Limb (tissue), 2 donors: ENCODE results near the gene ANKS1B.
"Not testable (repeated sequence)": the region's sequence is repeated elsewhere in the genome, so short reads cannot be mapped to it uniquely, and the experiment has no call there.

Experiments
- DNase-seq, 2 donors: peaks; one replicate each; pipeline ENCODE4 v3.0.0-alpha.2; 2016; ENCODE audit errors: extremely low spot score in 2 of 2

ANKS1B gene

DNA sequence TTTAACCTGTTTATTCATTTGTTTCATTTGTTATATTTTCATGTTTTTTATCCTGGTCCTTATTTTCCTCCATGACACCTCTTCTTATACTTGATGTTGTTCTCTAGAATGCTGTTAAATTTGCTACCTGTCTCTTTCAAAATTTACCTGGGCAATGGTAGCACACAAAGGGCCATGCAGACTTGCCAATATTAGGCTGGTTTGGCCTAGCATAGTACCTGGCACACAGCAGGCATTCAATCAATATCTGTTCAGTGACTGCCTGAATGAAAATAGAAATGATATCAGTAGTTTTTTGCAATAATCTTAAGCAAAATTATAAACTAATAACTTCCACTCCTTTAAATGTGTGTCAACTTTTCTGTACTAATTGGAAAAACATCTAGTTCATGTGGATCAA is 1014.5 kb downstream of the ANKS1B start:
- no peak for DNase-seq

DNA sequence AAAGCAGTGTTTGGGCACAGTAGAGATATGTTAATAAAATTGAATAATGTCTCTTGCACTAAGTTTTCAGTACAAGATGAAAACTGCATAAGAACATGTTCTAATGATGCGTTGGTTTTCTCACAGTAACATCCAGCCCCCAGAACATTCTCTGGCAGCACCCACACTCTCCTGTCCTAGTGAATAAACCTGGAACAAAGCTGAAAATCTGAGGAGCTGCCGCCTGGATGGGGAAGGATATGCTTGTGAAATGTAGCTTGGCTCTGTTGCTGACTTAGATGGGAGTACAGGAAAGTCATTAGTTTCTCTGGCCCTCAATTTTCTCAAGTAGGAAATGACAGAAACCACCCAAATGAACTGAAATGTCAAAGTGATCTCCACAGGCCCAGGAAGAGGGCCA is 1015.8 kb downstream of the ANKS1B start:
- DNase-seq = no peak

DNA sequence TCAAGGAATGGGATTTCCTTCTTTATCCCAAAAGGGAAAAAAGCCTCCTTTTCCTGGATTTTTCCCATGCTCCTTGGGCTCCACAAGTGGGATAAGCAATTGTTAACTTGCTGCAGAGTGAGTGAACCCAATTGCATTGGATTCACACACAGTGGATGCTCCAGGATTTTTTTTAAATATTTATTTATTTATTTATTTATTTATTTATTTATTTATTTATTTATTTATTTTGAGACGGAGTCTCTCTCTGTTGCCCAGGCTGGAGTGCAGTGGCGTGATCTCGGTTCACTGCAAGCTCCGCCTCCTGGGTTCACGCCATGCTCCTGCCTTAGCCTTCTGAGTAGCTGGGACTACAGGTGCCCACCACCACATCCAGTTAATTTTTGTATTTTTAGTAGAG is 1027.6 kb downstream of the ANKS1B start:
- DNase-seq = not testable (repeated sequence)

DNA sequence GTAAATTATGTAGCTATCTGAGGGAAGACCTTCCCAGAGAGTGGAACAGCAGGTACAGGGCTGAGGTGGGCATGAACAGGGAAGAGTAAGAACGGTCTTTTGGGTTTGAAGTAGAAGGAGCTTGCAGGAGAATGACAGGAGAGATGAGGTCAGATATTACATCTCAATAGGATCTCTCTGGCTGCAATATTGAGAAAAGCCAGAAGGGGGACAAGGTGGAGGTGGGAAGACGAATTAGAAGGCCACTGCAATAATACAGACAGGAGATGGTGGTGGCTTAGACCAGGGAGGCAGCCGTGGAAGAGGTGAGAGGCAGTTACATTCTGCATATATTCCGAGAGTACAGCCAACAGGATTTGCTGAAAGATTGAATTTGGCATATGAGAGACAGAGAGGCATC is 1029.5 kb downstream of the ANKS1B start:
- DNase-seq = no peak

DNA sequence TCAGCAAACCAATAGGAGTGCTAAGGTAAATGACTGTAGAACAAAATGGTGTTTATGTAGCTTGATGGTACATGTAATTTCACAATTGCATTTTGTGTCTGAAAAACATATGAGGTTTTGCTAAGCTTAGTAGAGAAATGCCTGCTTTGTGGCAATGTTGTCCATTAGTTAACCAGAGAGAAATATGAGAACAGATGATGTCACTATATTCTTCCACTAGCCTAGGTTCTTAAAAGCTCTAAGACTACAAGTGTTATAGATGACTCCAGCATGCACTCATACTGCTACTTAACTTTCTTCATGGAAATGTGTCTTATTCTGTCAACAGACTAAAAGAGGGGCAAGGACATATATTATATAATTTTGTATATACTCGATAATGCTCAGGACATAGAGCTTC is 1030.2 kb downstream of the ANKS1B start:
- DNase-seq = no peak

DNA sequence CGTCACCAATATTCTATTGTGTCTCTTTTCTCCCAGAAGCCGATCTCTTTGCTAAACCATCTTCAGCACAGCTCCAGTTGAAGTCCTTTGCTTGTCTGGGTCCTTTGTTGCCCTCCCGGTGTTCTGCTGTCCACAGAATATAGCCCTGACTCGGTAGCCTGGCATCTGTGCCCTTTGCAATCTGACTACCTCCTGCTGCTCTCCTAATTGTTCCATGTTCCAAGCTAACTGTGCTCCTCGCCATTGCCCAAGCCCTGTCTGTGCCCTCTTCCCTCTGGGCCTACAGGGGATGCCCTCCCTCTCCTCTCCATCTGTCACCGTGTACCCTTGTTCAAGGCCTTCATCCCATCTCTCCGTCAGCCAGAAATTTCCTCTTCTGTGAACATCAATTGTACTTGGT is 1033.3 kb downstream of the ANKS1B start:
- DNase-seq = no peak

DNA sequence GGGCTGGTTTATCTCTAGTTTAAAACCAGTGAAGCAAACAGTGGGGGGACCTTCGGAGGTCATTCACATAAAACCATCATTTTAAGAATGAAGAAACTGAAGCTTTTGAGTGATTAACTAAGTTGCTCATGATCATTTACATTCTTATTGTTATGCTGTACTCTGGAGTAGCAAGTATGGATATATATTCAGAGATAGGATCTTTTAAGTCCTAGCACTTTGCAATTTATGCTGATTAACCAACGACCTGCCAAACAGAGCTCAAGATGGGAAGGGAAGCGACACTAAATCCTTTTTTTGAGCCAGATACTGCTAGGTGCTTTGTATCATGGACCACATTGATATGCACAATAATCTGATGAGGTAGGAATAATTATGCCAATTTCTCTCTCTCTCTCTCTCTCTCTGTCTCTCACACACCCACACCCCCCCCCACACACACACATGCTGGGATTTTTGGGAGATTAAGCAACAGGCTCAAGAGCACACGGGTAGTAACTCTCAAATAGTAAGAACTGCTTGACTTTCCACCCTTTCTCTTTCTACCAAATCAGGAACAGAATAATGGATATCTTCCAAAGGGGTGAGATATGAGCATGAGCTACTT is 1036.3 kb downstream of the ANKS1B start:
- DNase-seq = no peak

DNA sequence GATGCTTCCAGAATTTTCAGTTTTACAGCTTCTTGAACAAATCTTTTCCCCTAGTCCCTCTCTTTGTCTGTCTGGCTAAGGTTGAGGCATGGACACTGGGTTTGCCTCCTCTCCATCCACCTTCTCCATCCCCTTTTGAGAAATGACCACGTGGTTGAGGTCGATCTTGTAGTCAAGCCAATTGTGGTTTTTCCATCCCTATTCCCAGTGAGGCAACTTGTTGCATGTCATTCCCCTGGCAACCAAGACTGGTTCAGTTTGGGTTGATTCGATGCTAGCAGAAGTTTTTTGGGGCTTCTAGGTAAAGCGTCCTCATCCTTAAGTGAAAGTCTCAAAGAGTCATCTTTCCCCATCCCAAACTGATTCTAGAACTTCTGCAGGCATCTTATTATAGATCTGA is 1038.9 kb downstream of the ANKS1B start:
- DNase-seq = no peak

DNA sequence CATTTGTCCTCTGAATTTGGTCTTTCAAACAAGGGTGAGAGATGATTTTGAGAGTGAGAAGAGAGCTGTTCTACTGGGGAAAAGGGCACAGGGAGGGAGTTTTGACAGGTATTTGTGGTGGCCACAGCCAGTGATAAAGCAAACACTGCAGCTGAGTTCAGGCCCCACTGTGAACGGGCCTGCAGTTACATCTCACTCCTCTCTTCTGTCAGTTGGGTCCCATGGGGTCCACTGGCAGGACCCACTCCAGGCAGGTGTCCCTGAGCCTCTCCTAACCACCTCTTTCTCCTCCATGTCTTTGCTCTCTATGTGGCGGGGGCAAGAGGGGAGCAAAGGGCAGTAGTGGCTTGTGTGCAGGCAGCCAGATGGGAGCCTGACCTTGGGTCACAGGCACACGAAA is 1044.8 kb downstream of the ANKS1B start:
- DNase-seq = no peak

DNA sequence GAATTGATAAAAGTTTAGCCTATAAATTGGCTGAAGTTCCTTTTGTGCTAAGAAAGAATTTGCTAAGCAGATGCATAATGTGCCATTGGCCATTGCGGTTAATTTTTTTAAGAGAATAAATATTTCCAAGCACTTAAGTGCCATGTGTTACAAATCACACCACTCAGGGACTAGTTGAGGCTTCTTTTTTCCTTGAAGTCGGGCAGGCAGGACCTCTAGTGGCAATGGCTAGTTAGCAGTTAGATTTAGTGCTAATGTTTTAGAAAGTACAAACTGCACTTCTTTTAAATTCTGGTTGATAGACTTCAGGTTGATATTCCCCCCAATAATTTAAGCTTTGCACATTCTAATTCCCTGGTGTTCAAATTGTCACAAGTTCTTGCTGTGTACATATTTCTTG is 1045.4 kb downstream of the ANKS1B start:
- peak in 1 of 2 donors; percentile 4 for DNase-seq

DNA sequence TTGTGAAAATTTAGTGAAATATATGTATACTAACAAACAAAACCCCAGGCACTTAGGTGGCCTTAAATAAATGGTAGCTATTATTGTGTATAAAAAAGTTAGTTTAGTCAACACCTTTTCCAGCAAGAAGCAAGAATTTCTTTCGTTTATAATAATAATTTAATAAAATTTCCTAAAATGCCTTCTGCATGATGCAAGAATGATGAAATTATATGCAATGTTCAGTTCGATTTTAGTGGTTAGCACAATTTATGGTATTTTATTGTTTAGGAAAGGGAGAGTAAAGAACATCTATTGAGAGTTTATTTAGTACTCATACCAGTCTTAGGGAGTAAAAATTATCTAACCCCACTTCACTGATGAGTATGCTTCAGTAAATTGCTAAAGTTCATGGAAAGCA is 1048.9 kb downstream of the ANKS1B start:
- DNase-seq = no peak

DNA sequence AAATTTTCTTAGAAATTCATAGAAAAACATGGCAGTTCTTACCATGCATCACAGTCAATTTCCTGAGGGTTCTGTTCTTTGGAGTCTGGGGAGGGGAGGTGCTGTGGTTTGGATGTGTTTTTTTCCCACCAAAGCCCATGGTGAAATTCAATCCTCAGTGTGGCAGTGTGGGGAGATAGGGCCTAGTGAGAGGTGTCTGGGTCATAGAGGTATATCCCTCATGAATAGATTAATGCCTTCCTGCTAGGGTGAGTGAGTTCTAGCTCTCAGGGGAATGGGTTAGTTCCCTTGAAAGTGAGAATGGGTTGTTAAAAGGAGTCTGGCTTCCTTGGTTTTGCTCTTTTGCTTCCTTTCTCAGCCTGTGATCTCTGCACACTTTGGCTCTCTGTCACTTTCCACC is 1061.9 kb downstream of the ANKS1B start:
- DNase-seq = no peak

DNA sequence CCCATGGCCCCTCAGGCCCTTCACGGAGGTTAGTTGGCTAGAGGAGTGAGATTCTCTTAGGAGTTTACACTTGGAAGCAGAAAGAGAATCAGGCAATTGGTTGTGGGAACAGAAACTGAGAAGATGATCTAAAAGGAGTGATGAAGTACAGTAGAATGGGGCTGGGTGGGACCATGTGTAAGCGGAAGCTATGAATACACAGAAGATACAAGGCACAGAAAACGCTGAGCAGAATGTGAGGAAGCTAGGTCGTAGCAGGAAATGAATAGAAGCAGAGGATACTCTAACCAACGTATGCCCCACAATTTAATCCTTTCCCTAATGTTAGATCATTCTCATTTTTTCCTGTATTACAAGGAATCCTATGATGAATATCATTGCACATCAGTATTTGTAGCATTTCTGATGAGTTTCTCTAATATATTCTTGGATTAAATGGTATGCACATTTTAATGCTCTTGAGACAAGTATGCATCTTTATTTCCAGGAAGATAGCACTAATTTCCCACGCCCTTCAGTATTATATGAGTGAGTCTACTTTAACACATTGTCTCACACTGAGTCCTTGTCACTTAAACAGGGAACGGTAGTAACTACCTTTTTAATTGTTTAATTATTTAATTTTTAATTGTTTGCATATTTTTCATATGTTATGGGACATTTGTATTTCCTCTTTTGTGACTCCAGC is 1066.4 kb downstream of the ANKS1B start:
- no peak for DNase-seq

DNA sequence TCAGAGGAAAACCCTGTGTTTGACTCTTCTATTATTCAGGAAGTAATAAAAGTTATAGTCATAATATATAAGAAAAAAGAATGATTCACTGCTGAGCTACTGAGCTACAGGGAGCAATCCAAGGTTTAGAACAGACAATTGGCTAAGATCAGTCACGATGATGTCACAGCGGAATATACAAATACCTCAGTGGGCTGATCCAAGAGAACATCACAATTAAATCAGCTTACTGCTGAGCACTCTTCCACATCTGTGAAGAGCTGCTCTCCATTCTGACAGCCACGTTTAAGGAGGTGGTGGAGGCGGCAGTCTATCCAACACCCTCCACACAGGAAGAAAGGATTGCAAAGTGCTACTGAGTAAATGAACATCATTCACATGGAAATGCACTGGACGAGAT is 1068.6 kb downstream of the ANKS1B start:
- DNase-seq = no peak

DNA sequence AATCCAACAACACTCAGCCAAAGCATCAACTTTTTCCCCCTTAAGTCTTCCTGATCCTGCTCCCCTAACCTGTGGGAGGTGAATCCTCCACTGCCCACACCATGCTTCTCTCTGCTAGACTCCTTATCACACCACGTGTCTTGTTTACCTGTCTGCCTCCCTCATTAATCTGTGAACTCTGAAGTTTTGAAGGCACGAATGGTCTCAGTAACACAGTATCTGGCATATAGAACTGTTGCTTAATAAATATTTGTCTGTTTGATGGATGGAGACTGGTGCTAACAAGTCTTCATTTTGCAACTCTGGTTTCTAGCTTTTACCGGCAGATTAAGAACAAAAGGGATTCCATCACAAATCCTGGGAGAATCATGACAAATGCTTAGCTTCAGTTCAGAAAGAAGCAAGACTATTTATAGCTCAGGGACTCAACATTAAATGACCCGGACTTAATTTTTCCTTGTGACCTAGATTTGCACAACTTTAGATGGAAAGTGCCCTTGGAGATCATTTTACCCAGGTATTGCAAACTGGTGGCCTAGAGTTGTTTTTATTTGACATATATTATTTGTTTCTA is 1072.2 kb downstream of the ANKS1B start:
- no peak for DNase-seq

DNA sequence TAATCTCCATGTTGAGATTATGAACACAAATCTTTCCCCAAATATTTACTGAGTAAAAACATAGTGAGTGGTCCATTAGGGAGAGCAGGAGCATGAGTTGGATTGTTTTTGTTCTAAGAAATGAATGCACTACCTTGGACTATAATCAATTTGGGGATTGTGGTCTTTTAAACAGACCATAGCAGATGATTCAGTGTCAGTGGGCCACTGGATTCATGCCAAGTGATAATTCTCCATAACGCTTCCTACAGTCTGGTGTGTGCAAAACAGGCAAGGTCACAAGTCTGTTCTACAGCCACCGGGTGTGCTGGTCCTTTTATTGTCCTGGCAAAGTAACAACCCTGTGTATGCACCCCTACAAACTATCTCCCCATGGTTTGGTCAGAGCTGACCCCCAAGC is 1073.3 kb downstream of the ANKS1B start:
- no peak for DNase-seq

DNA sequence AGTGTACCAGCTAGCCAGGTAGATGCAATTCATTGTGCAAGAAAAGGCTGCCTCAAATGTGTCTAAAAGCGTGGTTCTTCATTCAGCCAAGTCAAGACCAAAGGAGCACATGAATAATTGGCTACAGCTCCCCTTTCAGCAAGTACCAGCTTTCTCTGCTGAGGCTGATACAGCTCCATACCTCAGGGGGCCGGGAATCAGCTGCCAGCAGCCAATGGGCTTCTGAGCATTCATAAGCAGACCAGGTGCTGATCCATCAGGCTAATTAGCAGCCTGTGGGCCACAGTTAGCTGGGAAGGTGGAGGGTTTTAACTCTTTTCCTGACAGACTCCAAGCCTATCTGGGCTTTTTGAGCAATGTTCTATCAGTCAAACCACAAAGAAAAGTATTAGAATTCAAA is 1075.0 kb downstream of the ANKS1B start:
- DNase-seq = no peak

DNA sequence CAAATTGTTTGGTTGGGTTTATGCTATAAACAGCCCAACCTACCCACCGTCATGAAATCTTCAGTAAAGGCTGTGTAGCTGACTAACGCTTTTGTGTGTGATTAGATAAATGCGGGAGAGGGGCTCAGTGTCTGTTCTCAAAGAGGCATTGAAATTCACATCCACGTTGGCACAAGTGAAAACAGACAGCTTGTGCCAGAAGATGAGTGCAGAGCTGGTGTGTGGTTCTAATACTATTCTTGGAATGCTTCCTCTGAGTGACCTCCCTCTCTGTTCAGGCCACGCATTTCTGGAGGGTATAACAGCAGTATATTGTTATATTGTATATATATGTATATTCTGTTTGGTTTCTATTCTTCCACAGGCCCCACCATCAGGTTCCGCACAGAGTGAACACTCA is 1075.9 kb downstream of the ANKS1B start:
- no peak for DNase-seq

DNA sequence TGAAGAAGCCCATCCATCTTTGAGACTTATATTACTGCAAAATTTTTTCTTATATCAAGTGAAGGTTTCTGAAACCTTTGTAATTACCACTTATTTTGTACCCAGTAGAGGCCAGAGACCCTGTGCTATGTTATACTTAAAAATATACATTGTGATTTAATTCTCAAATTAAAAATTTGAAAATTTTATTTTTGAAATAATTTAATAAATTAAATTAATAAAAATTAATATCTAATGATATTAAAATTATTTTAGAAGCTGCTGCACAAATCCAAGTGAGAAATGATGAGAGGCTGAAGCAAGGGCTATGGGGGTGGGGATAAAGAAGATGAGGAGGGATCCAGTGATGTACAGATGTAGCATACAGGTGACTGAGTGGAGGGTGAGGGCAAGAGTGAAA is 1080.9 kb downstream of the ANKS1B start:
- DNase-seq = no peak

DNA sequence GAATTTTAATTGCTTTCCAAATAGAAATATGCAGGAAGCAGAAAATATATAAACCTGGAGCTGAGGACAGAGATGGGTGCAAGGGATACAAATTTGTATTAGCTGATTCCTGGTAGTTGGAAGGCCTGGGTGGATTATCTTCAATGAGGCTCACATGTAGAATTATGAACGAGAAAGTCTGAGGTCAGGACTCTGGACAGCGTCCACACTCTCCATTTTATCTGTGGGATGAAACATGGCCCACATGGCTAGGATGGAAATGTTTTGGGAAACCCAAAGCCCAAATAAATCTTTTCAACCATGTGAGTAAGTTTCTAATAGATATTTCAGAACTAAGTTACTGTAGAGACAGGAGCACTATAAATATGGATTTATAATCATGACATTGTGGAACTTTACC is 1083.5 kb downstream of the ANKS1B start:
- DNase-seq = no peak

DNA sequence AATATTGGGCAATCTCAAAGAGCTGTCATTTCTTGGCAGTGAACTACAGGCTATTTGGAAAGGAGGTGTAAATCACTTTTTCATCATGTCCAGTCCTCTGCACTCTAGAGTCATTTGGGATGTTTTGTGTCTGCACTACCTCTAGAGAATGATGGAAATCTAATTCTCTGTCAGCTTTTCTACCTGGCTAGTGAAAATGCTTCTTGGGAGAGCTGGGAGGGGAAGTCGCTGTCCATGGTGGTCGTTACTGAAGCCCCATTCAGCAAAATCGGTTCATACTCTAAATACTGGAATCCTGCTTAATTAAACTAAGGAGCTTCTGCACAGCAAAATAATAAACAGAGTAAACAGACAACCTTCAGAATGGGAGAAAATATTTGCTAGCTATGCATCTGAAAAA is 1087.8 kb downstream of the ANKS1B start:
- no peak for DNase-seq

DNA sequence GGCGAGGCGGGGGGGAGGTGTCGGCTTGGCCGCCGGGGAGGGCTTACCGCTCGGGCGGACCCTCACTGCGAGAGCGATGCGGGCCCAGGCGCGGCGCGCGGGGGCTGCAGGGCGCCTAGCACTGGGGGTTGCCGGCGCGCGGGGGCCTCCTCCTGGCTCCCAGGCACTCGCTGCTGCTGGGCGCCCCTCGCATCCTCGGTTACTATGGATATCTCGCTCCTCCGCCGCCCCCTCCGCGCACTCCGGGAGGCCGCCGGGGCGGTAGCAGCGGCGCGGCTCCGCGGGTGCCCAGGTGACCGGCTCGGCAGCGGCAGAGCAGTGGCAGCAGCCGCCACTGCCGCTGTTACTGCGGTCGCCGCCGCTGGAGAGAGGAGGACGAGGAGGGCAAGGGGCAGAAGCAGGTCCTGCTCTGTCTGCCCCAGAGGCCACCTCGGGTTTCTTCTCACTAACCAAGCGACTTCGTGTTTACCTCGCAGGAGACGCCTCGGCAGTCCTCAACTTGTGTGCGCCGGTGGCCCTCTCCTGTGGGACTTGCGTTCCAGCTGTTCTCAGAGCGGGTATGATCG is 1089.6 kb downstream of the ANKS1B start:
- DNase-seq = peak in 1 of 2 donors; percentile 74
